BJ (cell line): ENCODE measurements around the gene CXXC5. TPM values are rescaled to one million over a fixed set of nuclear protein-coding genes. Genes with fewer than 3 reads are reported as not detected.

Experiments used
- CTCF ChIA-PET: fragments of 350-600 bp; formaldehyde crosslinking; extraction: SDS; loops from one replicate; lab custom pipeline; 2021; ENCODE audit warnings: antibody characterized with exemption, inconsistent platforms; lab: Yijun Ruan, JAX
- POLR2A ChIA-PET: fragments of 300-600 bp; sonication (Branson Sonifier 250); formaldehyde crosslinking; extraction: SDS; loops from one replicate; lab custom pipeline; 2021; ENCODE audit warnings: antibody characterized with exemption; lab: Charles Lee
- DNase-seq: peaks from one replicate; pipeline ENCODE4 v3.0.0-alpha.2; 2011; ENCODE audit warnings: low read depth
- H3K27me3 ChIP-seq: 2 replicates; pipeline ENCODE4 v1.6.0; 2011; ENCODE audit warnings: low read length; ENCODE audit not compliant: control insufficient read depth, insufficient read depth
- H3K36me3 ChIP-seq: 2 replicates; pipeline ENCODE4 v1.5.1; 2011; ENCODE audit warnings: low read length; ENCODE audit not compliant: control insufficient read depth, insufficient read depth
- H3K4me3 ChIP-seq: 2 replicates; pipeline ENCODE4 v1.5.1; 2011; ENCODE audit warnings: low read depth, mild to moderate bottlenecking, control low read depth, low read length
- CTCF ChIP-seq: IDR thresholded peaks from 2 replicates; pipeline ENCODE4 v1.5.1; 2011; ENCODE audit warnings: low read depth, mild to moderate bottlenecking, control low read depth, inconsistent platforms, low read length, moderate library complexity; ENCODE audit not compliant: insufficient read depth
- polyA plus RNA-seq: library from polyadenylated mRNA; depleted of rRNA; stranded (reverse); fragments of >200 nt; gene quantifications from 2 replicates; pipeline ENCODE4 v1.2.3, GENCODE V29; 2011

Gene CXXC5
- polyA plus RNA-seq, 1 experiment: 50.4 TPM

GRCh38 chr5:139692148-139692547 lies 44.0 kb downstream of the CXXC5 start:
- DNase-seq: no peak
- H3K36me3 ChIP-seq: no peaks in the 10 kb centered on the region; the same call in 1 of the 2 replicates
- H3K4me3 ChIP-seq: no peak overlapping the region
- H3K27me3 ChIP-seq: no peaks in the 10 kb centered on the region
- ChIA-PET CTCF (interaction anchor here (1.6 to 11.5 kb wide), 4 partner anchors 8 to 74 kb away, joined by 4 to 201 read pairs (median 49); no protein-coding TSS in a partner anchor), POLR2A (no interaction called here)
- no peak for TF ChIP-seq CTCF

GRCh38 chr5:139692679-139693308 lies 44.6 kb downstream of the CXXC5 start:
- DNase-seq: no peak
- ChIA-PET POLR2A (no interaction called here), CTCF (interaction anchor here (1.6 to 11.5 kb wide), 4 partner anchors 8 to 74 kb away, joined by 4 to 201 read pairs (median 49); no protein-coding TSS in a partner anchor)
- TF ChIP-seq CTCF: no peak
- H3K27me3 ChIP-seq: no peaks in the 10 kb centered on the region
- no peaks in the 10 kb centered on the region; the same call in 1 of the 2 replicates for H3K36me3 ChIP-seq
- H3K4me3 ChIP-seq: no peak overlapping the region

GRCh38 chr5:139693676-139694364 lies 45.7 kb downstream of the CXXC5 start:
- no peaks in the 10 kb centered on the region for H3K27me3 ChIP-seq
- H3K36me3 ChIP-seq: no peaks in the 10 kb centered on the region
- no peak for DNase-seq
- ChIA-PET POLR2A (no interaction called here), CTCF (interaction anchor here (0.8 to 11.5 kb wide), 5 partner anchors 9 to 119 kb away, joined by 3 to 201 read pairs (median 4); no protein-coding TSS in a partner anchor)
- H3K4me3 ChIP-seq: no peak overlapping the region
- TF ChIP-seq CTCF: no peak

- CTCF ChIA-PET: interaction anchor here (11.1 to 11.5 kb wide), 2 partner anchors 59 to 72 kb away, joined by 94 to 201 read pairs; no protein-coding TSS in a partner anchor
- no peak for TF ChIP-seq CTCF
- Histone ChIP-seq H3K27me3 (no peaks in the 10 kb centered on the region), H3K4me3 (no peak overlapping the region), H3K36me3 (no peaks in the 10 kb centered on the region)
- POLR2A ChIA-PET: no interaction called here
- DNase-seq: no peak
Observed at GRCh38 chr5:139694556-139695177, 46.5 kb downstream of the CXXC5 start.

- TF ChIP-seq CTCF: no peak
- ChIA-PET CTCF (interaction anchor here (1.2 to 11.5 kb wide), 3 partner anchors 60 to 92 kb away, joined by 3 to 201 read pairs (median 94); no protein-coding TSS in a partner anchor), POLR2A (no interaction called here)
- Histone ChIP-seq H3K27me3 (no peaks in the 10 kb centered on the region), H3K4me3 (no peak overlapping the region), H3K36me3 (no peaks in the 10 kb centered on the region)
- DNase-seq: no peak
Observed at GRCh38 chr5:139695178-139695573, 47.0 kb downstream of the CXXC5 start.
